Measurements from ENCODE around the gene TMEM220.

DNA sequence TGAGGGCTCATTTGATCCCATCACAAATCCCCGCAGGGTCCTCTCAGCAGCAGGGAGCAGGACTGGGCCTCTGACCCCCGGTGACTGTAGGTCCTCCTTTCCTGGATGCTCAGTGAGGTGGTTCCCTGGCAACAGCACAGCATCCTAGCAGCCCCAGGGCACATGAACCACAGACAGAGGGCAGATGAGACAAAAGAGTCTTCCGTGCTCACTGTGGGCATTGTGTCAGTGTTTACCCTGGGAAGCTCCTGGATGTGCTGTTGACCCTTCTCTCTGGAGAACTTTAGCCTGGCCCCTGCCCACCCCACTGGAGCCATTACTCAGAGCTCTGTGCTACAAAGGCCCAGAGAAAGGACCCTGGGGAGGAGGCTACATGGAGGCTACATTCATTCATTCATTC lies 21.7 kb upstream of the TMEM220 start:
- TF ChIP-seq POLR2A (IDR thresholded peaks at IDR 0.05; ENCODE audit: low read depth, low read length) (no peak), POLR2AphosphoS5 (IDR thresholded peaks at IDR 0.05; ENCODE audit: low read depth, low read length) (no peak)

All from GM12892 (cell line).